A549 (cell line): ENCODE results near the gene PM20D2. TPM values are rescaled to one million over a fixed set of nuclear protein-coding genes. Genes with fewer than 3 reads are reported as not detected.

Experiments
- ATAC-seq, 2 experiments: fragments of 200-7000 bp in 1 of 2; fragments of >200 bp in 1 of 2; cut with Nextera tagmentation in 1 of 2; cut with Tn5 transposase in 1 of 2; 3 replicates each; pipeline versions ENCODE4 v1.8.0 to v1.9.1; 2018 to 2020; ENCODE audit warnings: mild to moderate bottlenecking in 1 of 2, moderate library complexity in 1 of 2
- CTCF ChIA-PET: fragments of 300-600 bp; sonication (Branson Sonifier 250); formaldehyde crosslinking; extraction: SDS; loops from one replicate; lab custom pipeline; 2021; ENCODE audit warnings: antibody characterized with exemption, inconsistent platforms; lab: Yijun Ruan, JAX
- POLR2A ChIA-PET: fragments of 350-600 bp; formaldehyde crosslinking; extraction: SDS; loops from one replicate; lab custom pipeline; 2021; ENCODE audit warnings: antibody characterized with exemption, inconsistent platforms; lab: Yijun Ruan, JAX
- DNase-seq, 2 experiments: peaks; one replicate each; pipeline versions ENCODE4 v3.0.0 to v3.0.0-alpha.2; 2011 to 2016; ENCODE audit warnings: low read depth in 1 of 2, low spot score in 1 of 2
- FAIRE-seq: peaks from 2 replicates; lab custom pipeline; 2011; peaks lifted over from hg19 to GRCh38; lab: Jason Lieb, UNC
- H3K27ac ChIP-seq, 2 experiments: fragments of >200 bp; sonication (Bioruptor Twin); formaldehyde crosslinking; 3 replicates each; pipeline ENCODE4 v1.5.1; 2016 to 2017
- H3K4me1 ChIP-seq: fragments of >200 bp; sonication (Bioruptor Twin); formaldehyde crosslinking; 3 replicates; pipeline ENCODE4 v1.6.1; 2016
- H3K4me2 ChIP-seq: fragments of >200 bp; sonication (Bioruptor Twin); formaldehyde crosslinking; 3 replicates; pipeline ENCODE4 v1.6.1; 2016
- H3K4me3 ChIP-seq: fragments of >200 bp; sonication (Bioruptor Twin); formaldehyde crosslinking; 3 replicates; pipeline ENCODE4 v1.5.1; 2016
- H3K9me3 ChIP-seq: fragments of >200 bp; sonication (Bioruptor Twin); formaldehyde crosslinking; 3 replicates; pipeline ENCODE4 v1.6.1; 2016
- BCL3 ChIP-seq: fragments of >200 bp; sonication (Bioruptor Twin); formaldehyde crosslinking; IDR thresholded peaks from 3 replicates; pipeline ENCODE4 v1.6.1; 2016
- CBX8 ChIP-seq: fragments of 200-600 bp; sonication (generic); IDR thresholded peaks from 2 replicates; pipeline ENCODE4 v1.6.1; 2016
- CHD4 ChIP-seq: fragments of 200-600 bp; sonication (generic); IDR thresholded peaks from 2 replicates; pipeline ENCODE4 v1.6.1; 2016; ENCODE audit warnings: antibody characterized with exemption, mild to moderate bottlenecking, borderline replicate concordance
- EP300 ChIP-seq, 2 experiments: fragments of >200 bp; sonication (Bioruptor Twin); formaldehyde crosslinking; IDR thresholded peaks; 2 replicates in 1 of 2; 3 replicates in 1 of 2; pipeline ENCODE4 v1.6.1; 2016 to 2017
- ESRRA ChIP-seq: fragments of 150-350 bp; IDR thresholded peaks from 2 replicates; pipeline ENCODE4 v1.6.1; 2014; ENCODE audit warnings: mild to moderate bottlenecking, low read length, borderline replicate concordance
- FOSB ChIP-seq: fragments of 250-450 bp; sonication (Bioruptor Pico); IDR thresholded peaks from 2 replicates; pipeline ENCODE4 v1.5.0; 2020; ENCODE audit warnings: mild to moderate bottlenecking, moderate library complexity
- GATA3 ChIP-seq: IDR thresholded peaks from 2 replicates; pipeline ENCODE4 v1.6.1; 2012; ENCODE audit warnings: borderline replicate concordance
- HOXB5 ChIP-seq: fragments of 250-450 bp; sonication (Bioruptor Pico); IDR thresholded peaks from 2 replicates; pipeline ENCODE4 v1.5.0; 2020; ENCODE audit warnings: mild to moderate bottlenecking, moderate library complexity
- JUNB ChIP-seq: fragments of >200 bp; sonication (Bioruptor Twin); formaldehyde crosslinking; IDR thresholded peaks from 2 replicates; pipeline ENCODE4 v1.6.1; 2016
- KDM1A ChIP-seq: fragments of 200-600 bp; sonication (generic); IDR thresholded peaks from 2 replicates; pipeline ENCODE4 v1.6.1; 2016; ENCODE audit warnings: low read depth, mild to moderate bottlenecking
- MAFK ChIP-seq: fragments of 450-650 bp; IDR thresholded peaks from 2 replicates; pipeline ENCODE4 v1.6.1; 2014; ENCODE audit not compliant: partially characterized antibody
- PBX3 ChIP-seq: IDR thresholded peaks from 2 replicates; pipeline ENCODE4 v1.6.1; 2012
- PHF8 ChIP-seq: fragments of 200-600 bp; sonication (generic); IDR thresholded peaks from 2 replicates; pipeline ENCODE4 v1.6.1; 2016; ENCODE audit warnings: low read depth, mild to moderate bottlenecking, antibody characterized with exemption, moderate library complexity, borderline replicate concordance
- POLR2AphosphoS2 ChIP-seq: conservative IDR thresholded peaks from 2 replicates; pipeline ENCODE4 v1.6.1; 2012; ENCODE audit warnings: low read length, improper control_type of control experiment, inconsistent platforms
- RAD21 ChIP-seq, 2 experiments: fragments of >200 bp in 1 of 2; sonication (Bioruptor Twin) in 1 of 2; formaldehyde crosslinking in 1 of 2; IDR thresholded peaks in 1 of 2; conservative IDR thresholded peaks in 1 of 2; 2 replicates in 1 of 2; 3 replicates in 1 of 2; pipeline ENCODE4 v1.6.1; 2012 to 2018; ENCODE audit warnings: inconsistent platforms in 1 of 2
- RCOR1 ChIP-seq: fragments of 150-350 bp; IDR thresholded peaks from 2 replicates; pipeline ENCODE4 v1.6.1; 2014; ENCODE audit warnings: antibody characterized with exemption, low read length, low read depth
- REST ChIP-seq: fragments of 200-600 bp; sonication (generic); IDR thresholded peaks from 2 replicates; pipeline ENCODE4 v1.6.1; 2016; ENCODE audit warnings: antibody characterized with exemption, mild to moderate bottlenecking, moderate library complexity
- RNF2 ChIP-seq: fragments of 200-600 bp; sonication (generic); IDR thresholded peaks from 2 replicates; pipeline ENCODE4 v1.6.1; 2016; ENCODE audit warnings: low read depth, mild to moderate bottlenecking, antibody characterized with exemption, moderate library complexity, borderline replicate concordance
- SMC3 ChIP-seq: fragments of >200 bp; sonication (Bioruptor Twin); formaldehyde crosslinking; IDR thresholded peaks from 3 replicates; pipeline ENCODE4 v1.6.1; 2018; ENCODE audit warnings: inconsistent platforms
- TP53 ChIP-seq: fragments of 250-450 bp; sonication (Bioruptor Pico); IDR thresholded peaks from 2 replicates; pipeline ENCODE4 v1.5.0; 2021; ENCODE audit warnings: mild to moderate bottlenecking, moderate library complexity
- USF2 ChIP-seq: fragments of 450-650 bp; IDR thresholded peaks from 2 replicates; pipeline ENCODE4 v1.6.1; 2014; ENCODE audit warnings: antibody characterized with exemption
- ZNF302 ChIP-seq: fragments of 250-450 bp; sonication (Bioruptor Pico); IDR thresholded peaks from 2 replicates; pipeline ENCODE4 v1.9.0; 2021; ENCODE audit warnings: inconsistent platforms, mild to moderate bottlenecking, moderate library complexity
- WGBS: methylation state at CpG from one replicate; pipeline ENCODE4 v1.1.6; 2017; ENCODE audit errors: missing lambda C conversion rate; 5-methylcytosine and 5-hydroxymethylcytosine counted together
- polyA plus RNA-seq, 4 experiments: library from polyadenylated mRNA; depleted of rRNA in 3 of 4; stranded (reverse); fragments of >200 nt; fragmentation: RNase III in 1 of 4; extraction: RNeasy Plus Mini Kit Qiagen cat#74134 plus additional on column Dnase treatment in 1 of 4; gene quantifications; 2 replicates in 3 of 4; 3 replicates in 1 of 4; pipeline ENCODE4 v1.2.3, GENCODE V29; 2011 to 2017

Gene PM20D2
- polyA plus RNA-seq, 2 of the 4 experiments (the other 2 are of a cell fraction), result 14.7 to 25.4 TPM

- no peak for ATAC-seq
- 86% methylated on average over 9 of the region's 9 CpGs for WGBS
- CTCF ChIA-PET, result interaction anchor here (1.2 to 1.3 kb wide), 3 partner anchors 11 to 476 kb away, joined by 3 to 5 read pairs (median 4); no protein-coding TSS in a partner anchor
- Histone ChIP-seq H3K4me2 (no peak overlapping the region), H3K9me3 (no peaks in the 10 kb centered on the region), H3K4me1 (peaks cover 5% of the 10 kb centered on the region), H3K4me3 (no peak overlapping the region), H3K27ac (no peak overlapping the region)
- no peak for TF ChIP-seq FOSB
- no peak for TF ChIP-seq HOXB5
- no peak for TF ChIP-seq ESRRA
- no peak for TF ChIP-seq RCOR1
- no peak for TF ChIP-seq CHD4
- TF ChIP-seq TP53, result no peak
- no peak for TF ChIP-seq EP300 (IDR thresholded peaks at IDR 0.05)
- no peak for TF ChIP-seq RAD21 (conservative IDR thresholded peaks at IDR 0.05 in 1 of 2, IDR thresholded peaks at IDR 0.05 in 1 of 2)
- TF ChIP-seq SMC3, result no peak
- TF ChIP-seq KDM1A, result no peak
- no peak for TF ChIP-seq JUNB
- TF ChIP-seq CBX8, result no peak
- no peak for TF ChIP-seq PHF8
- no peak for TF ChIP-seq POLR2AphosphoS2
- TF ChIP-seq MAFK, result no peak
- TF ChIP-seq USF2, result no peak
- TF ChIP-seq GATA3, result no peak
- no peak for TF ChIP-seq RNF2
- TF ChIP-seq REST, result no peak
- TF ChIP-seq ZNF302 (CRISPR knock-in tag), result no peak
- POLR2A ChIA-PET, result no interaction called here
- FAIRE-seq, result no peak
- no peak for DNase-seq
Measured at GRCh38 chr6:89133981-89134380, 11.9 kb upstream of the PM20D2 start.

- POLR2A ChIA-PET, result no interaction called here
- no peak for DNase-seq
- no peak for TF ChIP-seq GATA3
- TF ChIP-seq KDM1A, result no peak
- no peak for TF ChIP-seq PBX3
- no peak for TF ChIP-seq BCL3
- TF ChIP-seq, all 56 proteins: peak for 0
- Histone ChIP-seq H3K4me3 (no peak overlapping the region), H3K4me1 (peaks cover 12% of the 10 kb centered on the region), H3K4me2 (no peak overlapping the region), H3K9me3 (no peaks in the 10 kb centered on the region), H3K27ac (no peak overlapping the region)
- CTCF ChIA-PET, result interaction anchor here (1.2 to 1.3 kb wide), 3 partner anchors 11 to 475 kb away, joined by 3 to 5 read pairs (median 4); no protein-coding TSS in a partner anchor
- no peak for FAIRE-seq
- WGBS, result 94% methylated on average over 3 of the region's 3 CpGs
- no peak for ATAC-seq
Measured at GRCh38 chr6:89134723-89135122, 11.1 kb upstream of the PM20D2 start.
